ENCODE results near the gene APOBEC4. TPM values are rescaled to one million over a fixed set of nuclear protein-coding genes. Genes with fewer than 3 reads are reported as not detected.

The APOBEC4 gene
- total and polyA plus RNA-seq, 9 of the 15 experiments (the other 6 are each of a cell fraction or from before 2014, with no cell fraction given): not detected

DNA sequence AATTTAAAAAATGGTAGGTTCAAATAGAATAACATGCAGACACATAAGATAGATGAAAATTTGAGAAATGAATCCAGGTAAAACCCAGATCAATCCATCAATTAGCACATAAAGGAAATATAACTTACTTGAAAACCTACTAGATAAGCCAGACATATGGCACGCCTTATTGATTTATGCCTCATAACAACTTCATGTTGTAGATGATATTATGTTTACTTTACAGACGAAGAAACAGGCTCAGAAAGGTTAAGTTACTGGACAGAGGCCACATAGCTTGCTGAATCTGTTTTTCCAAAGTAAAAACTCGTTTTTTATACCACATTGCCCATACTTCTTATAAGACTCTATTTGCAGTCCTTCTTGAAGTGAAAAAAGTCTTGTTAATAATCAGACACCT lies 40.7 kb downstream of the APOBEC4 start:
- no peaks in the 10 kb centered on the region for H3K4me1 ChIP-seq (replicated peaks in 1 of 2; ENCODE audit: control insufficient read depth in 2 of 2, insufficient read depth in 2 of 2, low read length in 2 of 2)
- no peak for DNase-seq (ENCODE audit: extremely low read depth in 1 of 4, low spot score in 3 of 4)
- intact Hi-C loops (cut with micrococcal nuclease): no loop called here
- no peak overlapping the region for H3K9ac ChIP-seq (ENCODE audit: insufficient read depth in 1 of 2, low read depth in 2 of 2, low read length in 2 of 2)
- no TSS peak for BruUV-seq (replicated peaks)
- no peak overlapping the region for H3K27ac ChIP-seq (ENCODE audit: extremely low read depth, low read depth, low read length)
- ChIA-PET POLR2A (no interaction called here), CTCF (ENCODE audit: low intra/inter-chr PET ratio) (no interaction called here)
- no peak overlapping the region for H2AFZ ChIP-seq (ENCODE audit: low read depth, low read length)
- in situ Hi-C loops (cut with MboI): loop anchor here (25.0 kb wide), 1 partner anchor 650 kb away; the partner anchor contains the start of gene SHCBP1L
- H3K4me2 ChIP-seq (ENCODE audit: insufficient read depth, low read length): no peak overlapping the region
- H3K9me3 ChIP-seq (replicated peaks; ENCODE audit: control insufficient read depth, insufficient read depth, low read depth, low read length): no peaks in the 10 kb centered on the region
- H3K4me3 ChIP-seq: no peak overlapping the region
- TF ChIP-seq TRIM24 (IDR thresholded peaks at IDR 0.05) (no peak), KAT2B (IDR thresholded peaks at IDR 0.05; ENCODE audit: low read depth, low read length) (no peak), GATAD2B (IDR thresholded peaks at IDR 0.05; ENCODE audit: borderline replicate concordance) (no peak), ZNF668 (CRISPR knock-in tag; IDR thresholded peaks at IDR 0.05) (no peak), NR1H2 (CRISPR knock-in tag; IDR thresholded peaks at IDR 0.05) (no peak), ZNF316 (IDR thresholded peaks at IDR 0.05) (no peak), KDM2B (CRISPR knock-in tag; IDR thresholded peaks at IDR 0.05) (no peak), SAP30 (IDR thresholded peaks at IDR 0.05; ENCODE audit: borderline replicate concordance, insufficient read depth, low read depth, low read length, poor library complexity, severe bottlenecking) (no peak), KLF1 (tag; IDR thresholded peaks at IDR 0.05) (no peak), PURB (CRISPR knock-in tag; IDR thresholded peaks at IDR 0.05; ENCODE audit: low read depth) (no peak), ZFP91 (CRISPR knock-in tag; IDR thresholded peaks at IDR 0.05) (no peak), HNRNPL (IDR thresholded peaks at IDR 0.05; ENCODE audit: low read depth, low read length) (no peak), KDM1A (IDR thresholded peaks at IDR 0.05) (no peak)
- TF ChIP-seq, protein P1, sequence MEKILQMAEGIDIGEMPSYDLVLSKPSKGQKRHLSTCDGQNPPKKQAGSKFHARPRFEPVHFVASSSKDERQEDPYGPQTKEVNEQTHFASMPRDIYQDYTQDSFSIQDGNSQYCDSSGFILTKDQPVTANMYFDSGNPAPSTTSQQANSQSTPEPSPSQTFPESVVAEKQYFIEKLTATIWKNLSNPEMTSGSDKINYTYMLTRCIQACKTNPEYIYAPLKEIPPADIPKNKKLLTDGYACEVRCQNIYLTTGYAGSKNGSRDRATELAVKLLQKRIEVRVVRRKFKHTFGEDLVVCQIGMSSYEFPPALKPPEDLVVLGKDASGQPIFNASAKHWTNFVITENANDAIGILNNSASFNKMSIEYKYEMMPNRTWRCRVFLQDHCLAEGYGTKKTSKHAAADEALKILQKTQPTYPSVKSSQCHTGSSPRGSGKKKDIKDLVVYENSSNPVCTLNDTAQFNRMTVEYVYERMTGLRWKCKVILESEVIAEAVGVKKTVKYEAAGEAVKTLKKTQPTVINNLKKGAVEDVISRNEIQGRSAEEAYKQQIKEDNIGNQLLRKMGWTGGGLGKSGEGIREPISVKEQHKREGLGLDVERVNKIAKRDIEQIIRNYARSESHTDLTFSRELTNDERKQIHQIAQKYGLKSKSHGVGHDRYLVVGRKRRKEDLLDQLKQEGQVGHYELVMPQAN (IDR thresholded peaks at IDR 0.05; ENCODE audit: borderline replicate concordance): no peak
- H4K20me1 ChIP-seq (replicated peaks; ENCODE audit: control insufficient read depth, insufficient read depth, low read length): no peaks in the 10 kb centered on the region
- peaks cover 4 to 9% of the 10 kb centered on the region in 2 experiments; a peak in 4 of 5 replicates for H3K27me3 ChIP-seq (ENCODE audit: control insufficient read depth in 2 of 2, insufficient read depth in 2 of 2, low read length in 2 of 2)
- WGBS (ENCODE audit: insufficient coverage, low coverage, missing lambda C conversion rate): 6% methylated on average over 3 of the region's 3 CpGs
- no peak for FAIRE-seq
- no peak for ATAC-seq
- no peaks in the 10 kb centered on the region for H3K79me2 ChIP-seq (ENCODE audit: control insufficient read depth, insufficient read depth, low read length)
- H3K9me1 ChIP-seq (ENCODE audit: control insufficient read depth, insufficient read depth, low read length): no peaks in the 10 kb centered on the region
- H3K36me3 ChIP-seq (ENCODE audit: control insufficient read depth, insufficient read depth, low read length): no peaks in the 10 kb centered on the region
